Stimulated activated effector memory CD8-positive, alpha-beta T cell treated with anti-CD3 and anti-CD28 coated beads, Interleukin-12 subunit alpha, Interleukin-12 subunit beta, amount 100 ng/mL, for 72 hours (primary cell): ENCODE results near the gene EEF2.
A peak's percentile ranks its signal among the peaks of the same experiment; 100 is the strongest.
"Not testable (repeated sequence)": the region's sequence is repeated elsewhere in the genome, so short reads cannot be mapped to it uniquely, and the experiment has no call there.

Experiments used
- ATAC-seq: fragments of 150-1000 bp; cut with Tn5 transposase; 2 replicates; pipeline ENCODE4 v1.10.0; 2021
- DNase-seq, 2 donors: peaks; one replicate each; pipeline ENCODE4 v3.0.0; 2021 to 2022; ENCODE audit warnings: low spot score in 2 of 2
- H3K27ac Mint-ChIP-seq: one replicate; pipeline ENCODE4 v1.8.0; 2022; ENCODE audit warnings: mild to moderate bottlenecking, mixed read lengths
- H3K36me3 Mint-ChIP-seq: one replicate; pipeline ENCODE4 v1.8.0; 2022; ENCODE audit warnings: mild to moderate bottlenecking, mixed read lengths
- H3K4me1 Mint-ChIP-seq: one replicate; pipeline ENCODE4 v1.8.0; 2022; ENCODE audit warnings: mixed read lengths
- H3K4me3 Mint-ChIP-seq: one replicate; pipeline ENCODE4 v1.8.0; 2022; ENCODE audit warnings: mild to moderate bottlenecking, mixed read lengths
- H3K9me3 Mint-ChIP-seq: one replicate; pipeline ENCODE4 v1.8.0; 2022; ENCODE audit warnings: mixed read lengths

Gene EEF2

GRCh38 chr19:4018775-4019504 is 33.7 kb upstream of the EEF2 start:
- no peak for ATAC-seq
- H3K36me3 Mint-ChIP-seq, result peaks cover 25% of the 10 kb centered on the region
- no peaks in the 10 kb centered on the region for H3K9me3 Mint-ChIP-seq

GRCh38 chr19:4018140-4018613 is 32.9 kb upstream of the EEF2 start:
- DNase-seq (no peak), ATAC-seq (no peak)
- Mint-ChIP-seq H3K36me3 (peaks cover 27% of the 10 kb centered on the region), H3K4me3 (no peak overlapping the region), H3K27ac (peak overlapping the region; percentile 86), H3K4me1 (peaks cover 9% of the 10 kb centered on the region), H3K9me3 (no peaks in the 10 kb centered on the region)

More at GRCh38 chr19:4018775-4019504, 33.7 kb upstream of the EEF2 start:
- Mint-ChIP-seq H3K4me3 (no peak overlapping the region), H3K4me1 (peaks cover 7% of the 10 kb centered on the region), H3K27ac (peak overlapping the region; percentile 86)
- DNase-seq, result no peak

GRCh38 chr19:4016903-4017638 is 31.8 kb upstream of the EEF2 start:
- Mint-ChIP-seq H3K27ac (peak overlapping the region; percentile 74), H3K4me3 (no peak overlapping the region), H3K9me3 (no peaks in the 10 kb centered on the region), H3K4me1 (peaks cover 19% of the 10 kb centered on the region), H3K36me3 (peaks cover 33% of the 10 kb centered on the region)
- ATAC-seq, result no peak
- no peak for DNase-seq

- ATAC-seq (no peak), DNase-seq (no peak)
- peaks cover 19% of the 10 kb centered on the region for H3K4me1 Mint-ChIP-seq
- peaks cover 33% of the 10 kb centered on the region for H3K36me3 Mint-ChIP-seq
- no peak overlapping the region for H3K4me3 Mint-ChIP-seq
- no peaks in the 10 kb centered on the region for H3K9me3 Mint-ChIP-seq
- H3K27ac Mint-ChIP-seq, result peak overlapping the region; percentile 74
Measured at GRCh38 chr19:4016486-4016885, 31.2 kb upstream of the EEF2 start.

DNA sequence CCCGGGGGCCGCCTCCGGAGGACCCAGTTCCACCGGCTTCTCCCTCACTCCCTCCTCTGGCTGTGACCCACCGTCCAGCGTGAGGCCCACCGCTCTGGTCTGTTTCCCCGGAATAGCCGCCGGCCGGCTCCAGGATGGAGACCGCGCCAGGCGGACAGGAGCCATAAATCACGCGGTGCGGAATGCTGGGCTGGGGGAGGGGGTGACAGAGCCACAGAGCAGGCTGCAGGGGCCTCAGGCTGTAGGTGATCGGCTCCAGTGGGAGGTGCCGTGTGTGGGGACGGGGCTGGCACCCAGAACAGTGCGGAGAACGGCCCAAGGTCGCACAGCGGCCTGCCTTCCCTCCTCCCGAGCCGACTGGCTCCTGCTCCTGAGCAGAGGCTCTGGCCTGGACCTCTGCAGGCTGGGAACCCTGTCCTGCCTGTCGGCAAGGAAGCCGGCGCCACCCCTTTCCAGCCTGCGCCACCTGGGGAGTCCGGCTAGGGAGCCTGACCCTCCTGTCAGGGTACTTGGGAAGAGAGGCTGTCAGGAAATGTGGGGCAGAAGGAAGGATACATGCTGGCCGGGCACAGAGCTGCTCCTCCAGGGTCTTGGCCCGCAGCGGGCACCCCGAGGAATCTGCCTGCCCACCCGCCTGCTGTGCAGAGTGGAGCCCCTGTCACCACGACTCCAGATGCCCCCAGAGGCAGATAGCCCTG is 30.6 kb upstream of the EEF2 start:
- Mint-ChIP-seq H3K9me3 (no peaks in the 10 kb centered on the region), H3K4me1 (peaks cover 25% of the 10 kb centered on the region), H3K27ac (peak overlapping the region; percentile 74), H3K36me3 (peaks cover 39% of the 10 kb centered on the region), H3K4me3 (no peak overlapping the region)
- DNase-seq (no peak), ATAC-seq (no peak)

GRCh38 chr19:4014541-4015491 is 29.6 kb upstream of the EEF2 start:
- peak in 1 of 2 donors; percentile 63 for DNase-seq

DNA sequence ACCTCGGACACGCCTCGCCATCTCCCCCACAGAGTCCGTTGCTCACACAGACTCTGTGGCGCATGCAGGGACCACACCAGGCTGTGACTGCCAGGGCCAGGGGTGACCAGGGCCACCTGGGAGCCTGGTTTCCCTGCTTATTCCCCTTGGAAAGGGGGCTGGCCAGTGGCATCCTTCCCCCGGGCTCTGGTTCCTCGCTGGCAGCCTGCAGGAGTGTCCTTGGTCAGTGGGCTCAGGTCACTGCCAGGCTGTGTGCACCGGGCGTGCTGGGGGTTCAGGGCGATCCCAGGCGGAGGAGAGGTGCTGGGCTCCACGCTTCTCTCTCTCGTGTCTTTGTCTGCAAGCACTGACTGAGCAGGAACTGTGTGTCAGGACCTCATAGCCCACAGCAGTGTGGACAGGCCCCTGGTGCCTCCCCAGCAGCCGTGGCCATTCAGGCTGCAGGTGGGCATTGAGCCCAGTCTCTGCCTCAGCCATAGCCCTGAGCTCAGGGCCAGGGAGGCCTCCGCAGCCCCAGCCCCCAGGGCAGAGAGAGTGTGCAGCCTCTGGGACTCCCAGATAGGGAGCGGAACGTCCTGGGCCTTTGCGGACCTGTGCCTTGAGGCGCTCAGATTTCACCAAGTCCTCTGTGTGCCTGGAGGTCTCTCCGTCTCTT is 28.8 kb upstream of the EEF2 start:
- Mint-ChIP-seq H3K4me1 (peaks cover 34% of the 10 kb centered on the region), H3K4me3 (no peak overlapping the region), H3K36me3 (peaks cover 31% of the 10 kb centered on the region), H3K27ac (no peak overlapping the region), H3K9me3 (no peaks in the 10 kb centered on the region)
- ATAC-seq (no peak), DNase-seq (no peak)

More at GRCh38 chr19:4014541-4015491, 29.6 kb upstream of the EEF2 start:
- peak; percentile 20 for ATAC-seq
- H3K9me3 Mint-ChIP-seq, result no peaks in the 10 kb centered on the region
- H3K4me1 Mint-ChIP-seq, result peaks cover 26% of the 10 kb centered on the region
- peaks cover 31% of the 10 kb centered on the region for H3K36me3 Mint-ChIP-seq
- peak overlapping the region; percentile 40 for H3K27ac Mint-ChIP-seq
- no peak overlapping the region for H3K4me3 Mint-ChIP-seq

GRCh38 chr19:4012975-4013634 is 27.8 kb upstream of the EEF2 start:
- Mint-ChIP-seq H3K36me3 (peaks cover 28% of the 10 kb centered on the region), H3K4me1 (peaks cover 35% of the 10 kb centered on the region), H3K27ac (no peak overlapping the region), H3K4me3 (no peak overlapping the region), H3K9me3 (no peaks in the 10 kb centered on the region)
- DNase-seq, result no peak
- ATAC-seq, result no peak

- H3K27ac Mint-ChIP-seq, result no peak overlapping the region
- no peak overlapping the region for H3K4me3 Mint-ChIP-seq
- H3K4me1 Mint-ChIP-seq, result peaks cover 35% of the 10 kb centered on the region
- no peaks in the 10 kb centered on the region for H3K9me3 Mint-ChIP-seq
- no peak for ATAC-seq
- DNase-seq, result no peak
- H3K36me3 Mint-ChIP-seq, result peaks cover 23% of the 10 kb centered on the region
Measured at GRCh38 chr19:4012092-4012974, 27.1 kb upstream of the EEF2 start.

- not testable (repeated sequence) for H3K4me3 Mint-ChIP-seq, DNase-seq, ATAC-seq, H3K9me3 Mint-ChIP-seq
- Mint-ChIP-seq H3K36me3 (peaks cover 21% of the 10 kb centered on the region), H3K27ac (peak overlapping the region; percentile 80), H3K4me1 (peaks cover 35% of the 10 kb centered on the region)
Measured at GRCh38 chr19:4011430-4011829, 26.2 kb upstream of the EEF2 start.

GRCh38 chr19:4010808-4011110 is 25.5 kb upstream of the EEF2 start:
- peak overlapping the region; percentile 80 for H3K27ac Mint-ChIP-seq

DNA sequence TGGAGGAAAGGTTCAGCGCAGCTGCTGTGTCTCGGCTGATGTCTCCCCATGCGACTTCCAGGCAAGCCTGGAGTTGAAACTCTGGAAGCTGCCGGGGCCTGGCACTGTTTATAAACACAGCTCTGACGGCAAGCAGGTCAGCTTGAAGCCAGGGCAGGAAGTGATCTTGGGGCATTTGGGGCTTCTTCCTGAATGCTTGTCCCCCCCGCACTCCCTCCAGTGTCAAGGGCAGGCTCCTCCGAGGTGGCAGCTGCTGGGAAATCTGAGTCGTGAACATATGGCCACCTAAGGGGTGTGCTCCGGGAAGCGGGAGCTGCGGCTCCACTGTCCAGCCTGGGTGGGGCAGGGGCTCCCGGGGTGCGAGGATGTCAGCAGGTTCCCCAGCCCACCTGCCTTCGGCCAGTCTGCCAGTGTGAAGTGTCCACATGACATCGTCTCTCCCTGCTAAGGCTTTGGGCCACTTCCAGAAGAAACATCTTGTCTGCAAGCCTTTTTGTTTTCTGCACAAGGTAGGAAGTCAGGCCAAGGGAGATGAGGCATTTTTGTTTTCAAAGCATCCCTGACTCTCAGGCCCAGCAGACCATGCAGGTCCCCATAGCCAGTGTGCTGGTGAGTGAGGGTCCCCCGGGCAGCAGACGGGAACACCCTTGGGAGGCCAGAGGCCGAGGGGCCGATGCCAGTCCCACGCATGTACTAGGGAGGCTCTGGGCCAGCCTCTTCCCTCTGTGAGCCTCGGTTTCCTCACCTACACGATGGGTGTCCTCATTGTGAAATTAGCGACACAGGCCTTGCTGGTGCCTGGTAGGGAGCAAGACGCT is 24.9 kb upstream of the EEF2 start:
- no peak for ATAC-seq
- H3K36me3 Mint-ChIP-seq, result peaks cover 14% of the 10 kb centered on the region
- no peak for DNase-seq
- peak overlapping the region; percentile 78 for H3K4me3 Mint-ChIP-seq
- no peaks in the 10 kb centered on the region for H3K9me3 Mint-ChIP-seq
- H3K4me1 Mint-ChIP-seq, result peaks cover 35% of the 10 kb centered on the region
- H3K27ac Mint-ChIP-seq, result peak overlapping the region; percentile 80

More at GRCh38 chr19:4010808-4011110, 25.5 kb upstream of the EEF2 start:
- H3K9me3 Mint-ChIP-seq, result no peaks in the 10 kb centered on the region
- no peak for DNase-seq
- H3K4me3 Mint-ChIP-seq, result no peak overlapping the region
- peaks cover 35% of the 10 kb centered on the region for H3K4me1 Mint-ChIP-seq
- peaks cover 14% of the 10 kb centered on the region for H3K36me3 Mint-ChIP-seq
- no peak for ATAC-seq
